Left renal cortex interstitium (tissue), 4 donors: ENCODE data around the gene G0S2. TPM values are rescaled to one million over a fixed set of nuclear protein-coding genes. Genes with fewer than 3 reads are reported as not detected.

Experiments used
- DNase-seq, 4 donors: peaks; one replicate each; pipeline ENCODE4 v3.0.0-alpha.2; 2013; ENCODE audit warnings: low read depth in 4 of 4, low spot score in 2 of 4, missing footprints in 1 of 4
- polyA plus RNA-seq, 4 donors: library from polyadenylated mRNA; unstranded; fragments of 120-200 nt; gene quantifications; one replicate each; pipeline ENCODE4 v1.2.1, GENCODE V29; 2013; ENCODE audit not compliant: insufficient read length in 4 of 4

G0S2 gene
- polyA plus RNA-seq, 4 donors = 11.8 to 16.6 (median 13.4) TPM

DNA sequence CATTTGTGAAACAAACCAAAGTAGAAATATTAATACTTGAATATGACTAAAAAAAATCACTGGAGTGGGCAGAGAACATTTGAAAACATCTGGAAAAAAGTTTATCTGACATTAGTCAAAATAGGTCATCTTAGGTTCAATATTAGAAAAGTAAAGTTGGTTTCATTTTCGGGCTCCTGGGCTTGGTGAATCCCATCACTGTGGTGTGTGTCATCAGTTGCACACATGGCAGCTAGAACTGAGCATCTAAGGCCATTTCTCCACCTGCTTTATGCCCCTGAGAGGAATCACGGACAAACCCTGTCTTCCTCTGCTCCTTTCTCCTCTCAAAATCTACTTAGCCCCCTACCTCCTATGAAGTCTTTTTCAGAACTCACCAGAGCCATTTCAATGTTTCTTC, 34.9 kb downstream of the G0S2 start:
- DNase-seq = no peak

GRCh38 chr1:209710847-209711246, 35.6 kb downstream of the G0S2 start:
- DNase-seq = no peak

DNA sequence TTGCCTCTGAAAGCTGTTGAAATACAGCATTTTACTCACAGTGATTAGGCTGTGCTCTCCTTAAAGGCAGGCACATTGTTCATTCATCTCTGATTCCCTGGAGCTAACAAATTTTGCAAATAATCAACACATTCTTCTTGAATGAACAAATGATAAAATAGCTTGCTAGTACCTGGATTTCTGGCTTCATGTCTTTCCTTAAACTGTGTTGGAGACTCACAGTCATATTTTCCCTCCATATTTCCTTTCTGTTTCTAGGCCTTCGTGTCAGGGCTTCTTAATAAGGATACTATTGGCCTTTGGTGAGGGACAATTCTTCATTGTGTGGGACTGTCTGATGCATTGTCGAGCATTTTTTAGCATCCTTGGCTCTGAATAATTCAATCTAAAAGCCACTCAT, 39.1 kb downstream of the G0S2 start:
- no peak for DNase-seq

- DNase-seq = no peak
Observed at GRCh38 chr1:209715314-209715713, 40.1 kb downstream of the G0S2 start.

DNA sequence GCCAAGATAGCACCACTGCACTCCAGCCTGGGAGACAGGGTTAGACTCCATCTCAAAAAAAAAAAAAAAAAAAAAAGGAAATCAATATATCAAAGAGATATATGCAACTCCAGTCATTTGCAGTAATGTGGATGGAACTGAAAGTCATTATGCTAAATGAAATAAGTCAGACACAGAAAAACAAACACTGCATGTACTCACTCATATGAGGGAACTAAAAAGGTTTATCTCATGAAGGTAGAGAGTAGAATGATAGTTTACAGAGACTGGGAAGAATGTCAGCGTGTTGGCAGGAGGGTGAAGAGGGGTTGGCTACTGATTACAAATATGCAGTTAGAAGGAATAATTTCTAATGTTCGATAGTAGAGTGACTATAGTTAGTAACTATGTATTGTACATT, 42.6 kb downstream of the G0S2 start:
- no peak for DNase-seq

- no peak for DNase-seq
Observed at GRCh38 chr1:209720326-209720725, 45.1 kb downstream of the G0S2 start.

DNA sequence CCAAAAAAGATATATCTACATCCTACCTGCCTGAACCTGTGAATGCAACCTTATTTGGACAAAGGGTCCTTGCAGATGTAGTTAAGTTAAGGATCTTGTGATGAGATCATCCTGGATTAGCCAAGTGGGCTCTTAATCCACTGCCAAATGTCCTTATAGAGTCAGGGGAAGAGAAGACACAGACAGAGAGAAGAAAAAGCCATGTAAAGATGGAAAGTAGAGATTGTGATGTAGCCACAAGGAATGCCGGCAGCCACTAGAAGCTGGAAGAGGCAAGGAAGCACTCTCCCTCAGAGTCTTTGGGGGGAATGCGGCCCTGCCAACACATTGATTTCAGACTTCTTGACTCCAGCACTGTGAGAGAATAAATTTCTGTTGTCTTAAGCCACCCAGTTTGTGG, 45.6 kb downstream of the G0S2 start:
- DNase-seq = no peak

DNA sequence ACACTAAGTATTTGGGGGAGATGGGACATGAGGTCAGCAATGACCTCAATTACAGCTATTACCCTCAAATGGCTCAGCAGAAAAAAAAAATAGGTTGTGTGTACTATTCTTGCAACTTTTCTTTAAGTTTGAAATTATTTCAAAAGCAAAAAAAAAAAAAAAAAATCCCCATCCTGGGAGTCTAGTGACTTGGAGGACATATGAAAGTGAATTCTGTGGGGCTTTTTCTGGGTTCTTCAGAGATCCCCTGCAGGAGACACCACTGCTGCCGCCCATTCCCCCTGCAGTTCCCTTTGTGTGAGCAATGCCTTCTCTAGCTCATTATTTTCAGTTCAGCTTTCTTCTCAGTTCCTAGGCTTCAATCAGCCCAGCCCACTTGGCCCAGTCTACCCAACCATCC, 46.1 kb downstream of the G0S2 start:
- no peak for DNase-seq

- DNase-seq = no peak
Observed at GRCh38 chr1:209723265-209723664, 48.1 kb downstream of the G0S2 start.

GRCh38 chr1:209723756-209724693, 48.8 kb downstream of the G0S2 start:
- no peak for DNase-seq

Other genes starting within 250 kb of the G0S2 start
- 1 to 10 TPM; 4.1 to 6.4 (median 5.1) TPM for gene CAMK1G, start 91.7 kb upstream of the G0S2 start, polyA plus RNA-seq
- gene LAMB3, start 23.0 kb upstream of the G0S2 start, polyA plus RNA-seq = 1 to 10 TPM; 1.1 to 1.7 (median 1.1) TPM
- gene HSD11B1, start 29.4 kb downstream of the G0S2 start, polyA plus RNA-seq = under 1 TPM; 0.22 to 0.40 (median 0.26) TPM
- gene TRAF3IP3, start 80.6 kb downstream of the G0S2 start, polyA plus RNA-seq = 1 to 10 TPM in 3 of 4 donors, under 1 TPM in 1; 0.89 to 1.8 (median 1.6) TPM
- gene C1orf74, start 109.1 kb downstream of the G0S2 start, polyA plus RNA-seq = 1 to 10 TPM; 2.9 to 4.0 (median 3.9) TPM
- gene IRF6, start 130.7 kb downstream of the G0S2 start, polyA plus RNA-seq = 10 to 100 TPM; 13.6 to 20.0 (median 18.1) TPM
- gene UTP25, start 152.6 kb downstream of the G0S2 start, polyA plus RNA-seq = 10 to 100 TPM in 3 of 4 donors, 1 to 10 TPM in 1; 9.2 to 11.1 (median 10.8) TPM